Thyroid gland (tissue), 4 donors: ENCODE data around the gene C1QC.

Experiments used
- CTCF ChIP-seq, 6 experiments: fragments of 200-600 bp in 3 of 6; fragments of 450-650 bp in 3 of 6; sonication (generic) in 3 of 6; IDR thresholded peaks; one replicate each; pipeline ENCODE4 v1.5.1; 2016 to 2019; ENCODE audit warnings: antibody characterized with exemption in 6 of 6, mild to moderate bottlenecking in 2 of 6, inconsistent platforms in 1 of 6, moderate library complexity in 1 of 6
- POLR2A ChIP-seq, 2 donors: fragments of 450-650 bp; IDR thresholded peaks; one replicate each; pipeline ENCODE4 v1.6.1; 2017; ENCODE audit warnings: antibody characterized with exemption in 2 of 2, mild to moderate bottlenecking in 2 of 2, moderate library complexity in 1 of 2

- no peak for TF ChIP-seq CTCF (IDR thresholded peaks at IDR 0.05)
- TF ChIP-seq POLR2A (IDR thresholded peaks at IDR 0.05), result no peak
Measured at GRCh38 chr1:22597301-22597965, 46.0 kb upstream of the C1QC start.
